D721Med (cell line): ENCODE measurements around the gene MARF1.
"Not testable (repeated sequence)": the region's sequence is repeated elsewhere in the genome, so short reads cannot be mapped to it uniquely, and the experiment has no call there.

Experiments
- DNase-seq: peaks from one replicate; pipeline ENCODE4 v3.0.0; 2011; ENCODE audit warnings: low spot score; ENCODE audit not compliant: insufficient read length
- FAIRE-seq: peaks from 2 replicates; lab custom pipeline; 2011; peaks lifted over from hg19 to GRCh38; lab: Jason Lieb, UNC
- TF ChIP-seq, protein P1 (sequence below): IDR thresholded peaks from 2 replicates; pipeline ENCODE4 v1.5.1; 2012; ENCODE audit warnings: mild to moderate bottlenecking, control low read depth; ENCODE audit not compliant: insufficient read depth; ENCODE audit errors: missing control alignments

The MARF1 gene, protein sequence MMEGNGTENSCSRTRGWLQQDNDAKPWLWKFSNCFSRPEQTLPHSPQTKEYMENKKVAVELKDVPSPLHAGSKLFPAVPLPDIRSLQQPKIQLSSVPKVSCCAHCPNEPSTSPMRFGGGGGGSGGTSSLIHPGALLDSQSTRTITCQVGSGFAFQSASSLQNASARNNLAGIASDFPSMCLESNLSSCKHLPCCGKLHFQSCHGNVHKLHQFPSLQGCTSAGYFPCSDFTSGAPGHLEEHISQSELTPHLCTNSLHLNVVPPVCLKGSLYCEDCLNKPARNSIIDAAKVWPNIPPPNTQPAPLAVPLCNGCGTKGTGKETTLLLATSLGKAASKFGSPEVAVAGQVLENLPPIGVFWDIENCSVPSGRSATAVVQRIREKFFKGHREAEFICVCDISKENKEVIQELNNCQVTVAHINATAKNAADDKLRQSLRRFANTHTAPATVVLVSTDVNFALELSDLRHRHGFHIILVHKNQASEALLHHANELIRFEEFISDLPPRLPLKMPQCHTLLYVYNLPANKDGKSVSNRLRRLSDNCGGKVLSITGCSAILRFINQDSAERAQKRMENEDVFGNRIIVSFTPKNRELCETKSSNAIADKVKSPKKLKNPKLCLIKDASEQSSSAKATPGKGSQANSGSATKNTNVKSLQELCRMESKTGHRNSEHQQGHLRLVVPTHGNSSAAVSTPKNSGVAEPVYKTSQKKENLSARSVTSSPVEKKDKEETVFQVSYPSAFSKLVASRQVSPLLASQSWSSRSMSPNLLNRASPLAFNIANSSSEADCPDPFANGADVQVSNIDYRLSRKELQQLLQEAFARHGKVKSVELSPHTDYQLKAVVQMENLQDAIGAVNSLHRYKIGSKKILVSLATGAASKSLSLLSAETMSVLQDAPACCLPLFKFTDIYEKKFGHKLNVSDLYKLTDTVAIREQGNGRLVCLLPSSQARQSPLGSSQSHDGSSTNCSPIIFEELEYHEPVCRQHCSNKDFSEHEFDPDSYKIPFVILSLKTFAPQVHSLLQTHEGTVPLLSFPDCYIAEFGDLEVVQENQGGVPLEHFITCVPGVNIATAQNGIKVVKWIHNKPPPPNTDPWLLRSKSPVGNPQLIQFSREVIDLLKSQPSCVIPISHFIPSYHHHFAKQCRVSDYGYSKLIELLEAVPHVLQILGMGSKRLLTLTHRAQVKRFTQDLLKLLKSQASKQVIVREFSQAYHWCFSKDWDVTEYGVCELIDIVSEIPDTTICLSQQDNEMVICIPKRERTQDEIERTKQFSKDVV (N-terminal part only)

DNA sequence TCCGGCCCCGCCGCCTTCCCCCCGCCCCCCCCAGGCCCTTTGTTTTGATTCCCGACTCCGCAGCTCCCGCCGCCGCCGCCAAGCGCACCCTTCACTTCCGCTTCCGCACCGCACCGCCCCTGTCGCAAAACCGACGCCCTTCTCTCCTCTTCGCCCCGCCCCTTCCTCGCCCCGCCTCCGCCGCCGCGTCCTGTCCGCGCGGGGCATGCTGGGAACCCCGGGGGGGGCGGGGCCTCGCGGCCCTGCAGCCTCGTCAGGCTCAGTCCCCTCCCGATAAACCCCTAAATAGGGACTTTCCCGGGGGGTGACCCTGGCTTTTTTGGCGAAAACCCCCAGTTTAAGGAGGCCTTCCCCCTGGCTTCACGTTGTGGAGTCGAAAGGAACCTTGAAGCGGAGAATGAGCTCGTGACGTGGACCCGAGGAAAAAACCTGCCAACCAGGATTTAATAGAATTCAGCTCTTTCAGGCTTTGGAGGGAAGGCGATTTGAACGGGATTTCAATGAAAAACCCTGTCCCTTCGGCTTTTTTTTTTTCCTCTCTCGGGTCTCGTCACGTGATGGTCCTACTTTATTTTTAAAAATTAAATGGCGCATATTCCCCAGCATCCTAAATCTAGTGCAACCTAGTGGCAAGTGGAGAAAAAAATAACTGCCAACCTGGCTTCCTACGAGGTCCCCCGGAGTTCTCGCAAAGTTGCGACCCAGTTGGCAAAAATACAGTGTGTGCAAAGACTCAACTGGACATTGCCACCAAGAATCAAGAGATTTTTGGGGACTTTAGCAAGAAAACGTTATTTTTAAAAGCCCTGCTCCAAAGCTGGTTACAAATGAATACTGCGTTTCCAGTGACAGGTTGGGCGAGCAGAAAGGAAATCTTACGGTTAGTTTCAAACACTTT is at the start of gene MARF1:
Gene MARF1, minus strand, starts transcription at position 107 of the 898 bp plus-strand sequence. CDS start 3,921 bp downstream, outside the sequence.
- DNase-seq = peak; percentile 36
- TF ChIP-seq, protein P1, sequence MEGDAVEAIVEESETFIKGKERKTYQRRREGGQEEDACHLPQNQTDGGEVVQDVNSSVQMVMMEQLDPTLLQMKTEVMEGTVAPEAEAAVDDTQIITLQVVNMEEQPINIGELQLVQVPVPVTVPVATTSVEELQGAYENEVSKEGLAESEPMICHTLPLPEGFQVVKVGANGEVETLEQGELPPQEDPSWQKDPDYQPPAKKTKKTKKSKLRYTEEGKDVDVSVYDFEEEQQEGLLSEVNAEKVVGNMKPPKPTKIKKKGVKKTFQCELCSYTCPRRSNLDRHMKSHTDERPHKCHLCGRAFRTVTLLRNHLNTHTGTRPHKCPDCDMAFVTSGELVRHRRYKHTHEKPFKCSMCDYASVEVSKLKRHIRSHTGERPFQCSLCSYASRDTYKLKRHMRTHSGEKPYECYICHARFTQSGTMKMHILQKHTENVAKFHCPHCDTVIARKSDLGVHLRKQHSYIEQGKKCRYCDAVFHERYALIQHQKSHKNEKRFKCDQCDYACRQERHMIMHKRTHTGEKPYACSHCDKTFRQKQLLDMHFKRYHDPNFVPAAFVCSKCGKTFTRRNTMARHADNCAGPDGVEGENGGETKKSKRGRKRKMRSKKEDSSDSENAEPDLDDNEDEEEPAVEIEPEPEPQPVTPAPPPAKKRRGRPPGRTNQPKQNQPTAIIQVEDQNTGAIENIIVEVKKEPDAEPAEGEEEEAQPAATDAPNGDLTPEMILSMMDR = peak; percentile 25
- no peak for FAIRE-seq

DNA sequence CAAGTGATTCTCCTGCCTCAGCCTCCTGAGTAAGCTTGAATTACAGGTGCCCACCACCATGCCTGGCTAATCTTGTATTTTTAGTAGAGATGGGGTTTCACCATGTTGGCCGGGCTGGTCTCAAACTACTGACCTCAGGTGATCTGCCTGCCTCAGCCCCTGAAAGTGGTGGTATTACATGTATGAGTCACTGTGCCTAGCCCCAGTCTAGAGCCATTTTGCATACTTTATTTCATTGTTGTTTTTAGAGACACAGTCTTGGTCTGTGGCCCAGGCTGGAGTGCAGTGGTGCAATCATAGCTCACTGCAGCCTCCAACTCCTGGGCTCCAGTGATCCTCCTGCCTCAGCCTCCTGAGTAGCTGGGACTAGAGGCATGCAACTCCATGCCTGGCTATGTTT is 49.6 kb upstream of the MARF1 start:
- FAIRE-seq, DNase-seq: not testable (repeated sequence)

DNA sequence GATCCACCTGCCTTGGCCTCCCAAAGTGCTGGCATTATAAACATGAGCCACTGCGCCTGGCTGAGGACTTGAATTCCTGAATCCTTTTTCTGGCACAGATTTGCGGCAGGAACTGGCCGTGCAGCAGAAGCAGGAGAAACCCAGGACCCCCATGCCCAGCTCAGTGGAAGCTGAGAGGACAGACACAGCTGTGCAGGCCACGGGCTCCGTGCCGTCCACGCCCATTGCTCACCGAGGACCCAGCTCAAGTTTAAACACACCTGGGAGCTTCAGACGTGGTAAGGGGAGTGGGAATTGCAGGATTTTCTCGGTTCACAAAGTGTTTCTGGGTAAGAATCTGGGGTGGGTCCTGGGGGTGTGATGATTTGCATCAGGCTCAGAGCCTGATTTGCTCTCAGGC is 48.1 kb upstream of the MARF1 start:
- DNase-seq (no peak), FAIRE-seq (no peak)
- TF ChIP-seq, protein P1 = no peak

DNA sequence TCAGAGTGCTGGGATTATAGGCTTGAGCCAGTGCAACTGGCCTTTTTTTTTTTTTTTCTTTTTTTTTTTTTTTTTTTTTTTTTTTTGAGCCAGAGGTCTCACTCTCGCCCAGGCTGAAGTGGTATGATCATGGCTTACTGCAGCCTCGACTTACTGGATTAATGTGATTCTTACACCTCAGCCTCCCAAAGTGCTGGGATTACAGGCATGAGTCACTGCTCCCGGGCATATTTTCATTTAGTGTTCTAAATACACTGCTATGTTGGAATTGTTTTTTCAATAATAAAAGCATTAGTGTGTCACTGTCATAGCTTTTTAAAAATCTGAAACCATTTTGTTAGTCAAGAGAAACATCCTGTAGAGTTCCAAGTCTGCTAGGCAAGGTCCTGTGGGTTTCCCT is 47.3 kb upstream of the MARF1 start:
- TF ChIP-seq, protein P1 = no peak
- DNase-seq (no peak), FAIRE-seq (no peak)

DNA sequence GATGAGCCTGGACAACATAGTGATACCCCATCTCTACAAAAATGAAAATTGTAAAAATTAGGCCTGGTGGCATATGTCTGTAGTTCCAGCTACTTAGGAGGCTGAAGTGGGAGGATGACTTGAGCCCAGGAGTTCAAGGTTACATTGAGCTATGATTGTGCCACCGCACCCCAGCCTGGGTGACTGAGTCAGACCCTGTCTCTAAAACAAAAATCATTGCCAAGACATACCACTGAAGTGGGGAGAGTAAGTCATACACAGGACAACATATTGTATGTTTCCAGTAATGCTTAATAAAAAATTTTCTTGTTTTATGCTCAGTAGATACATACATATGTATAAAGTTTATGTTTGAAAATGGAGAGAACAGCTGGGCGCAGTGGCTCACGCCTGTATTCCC is 46.3 kb upstream of the MARF1 start:
- FAIRE-seq (no peak), DNase-seq (no peak)
- TF ChIP-seq, protein P1 = no peak

DNA sequence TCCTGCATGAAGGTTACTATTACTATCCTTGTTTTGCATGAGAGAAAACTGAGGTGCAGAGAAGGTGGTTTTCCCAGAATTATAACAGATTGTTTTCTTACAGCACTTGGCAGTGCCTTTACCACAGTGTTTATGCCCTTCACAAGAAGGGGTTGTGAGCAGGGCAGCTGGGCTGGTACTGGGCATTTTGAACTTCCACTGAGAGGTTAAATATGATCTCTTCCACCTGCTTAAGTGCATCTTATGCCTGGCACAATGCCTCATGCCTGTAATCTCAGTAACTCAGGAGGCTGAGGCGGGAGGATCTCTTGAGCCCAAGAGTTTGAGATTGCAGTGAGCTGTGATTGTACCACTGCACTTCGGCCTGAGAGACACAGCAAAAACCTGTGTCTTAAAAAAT is 43.3 kb upstream of the MARF1 start:
- TF ChIP-seq, protein P1 = no peak
- FAIRE-seq (no peak), DNase-seq (no peak)
